ENCODE results near the gene VPS26A.
A peak's percentile ranks its signal among the peaks of the same experiment; 100 is the strongest.

VPS26A gene

DNA sequence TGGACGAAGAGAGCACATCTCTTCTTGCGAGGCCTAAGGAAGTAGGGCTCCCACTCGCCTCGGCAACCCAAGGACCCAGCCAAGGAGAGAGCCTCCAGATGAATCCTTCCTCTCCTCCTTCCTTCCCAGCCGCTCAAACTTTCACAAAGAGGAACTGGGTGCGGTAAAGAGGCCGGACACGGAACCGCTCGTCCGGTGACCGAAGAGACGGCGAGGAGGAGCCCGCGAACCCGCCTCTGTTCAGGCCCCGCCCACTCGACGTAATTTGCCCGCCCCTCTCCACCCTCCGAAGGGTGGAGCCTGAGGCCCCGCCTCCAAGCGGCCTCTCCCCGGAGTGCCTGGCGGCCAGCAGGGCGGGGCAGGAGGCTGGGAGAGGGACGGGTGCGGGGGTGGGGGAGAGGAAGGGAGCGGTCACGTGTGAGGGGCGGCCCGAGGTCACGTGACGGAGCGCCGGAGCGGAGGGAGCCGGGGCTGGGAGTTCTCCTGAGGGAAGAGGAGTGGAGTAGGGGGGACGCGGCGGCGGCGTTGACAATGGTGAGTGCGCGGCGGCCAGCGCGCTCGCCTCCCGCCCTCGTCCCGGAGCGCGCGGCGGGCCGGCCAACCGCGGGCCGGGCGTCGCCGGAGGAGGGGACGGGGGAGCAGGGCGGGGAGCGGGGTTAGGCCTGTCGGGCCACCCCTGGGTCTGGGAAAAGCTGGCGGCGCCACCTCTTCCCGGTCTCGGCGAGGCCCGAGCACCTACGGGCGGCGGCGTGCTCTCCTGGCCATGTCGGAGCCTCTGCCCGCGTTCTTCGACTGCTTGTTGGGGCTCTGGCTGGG is at the start of gene VPS26A:
Gene VPS26A, plus strand, starts transcription at position 432 of the 816 bp plus-strand sequence. Its CDS starts 100 bp downstream, at position 532.
- Histone ChIP-seq H3K9ac (ENCODE audit: low read length) (peak within 1 kb of the TSS; percentile 74), H3K9me2 (ENCODE audit: low read depth, low read length) (no peaks in the 10 kb centered on the region), H3K4me2 (ENCODE audit: low read length) (peak within 1 kb of the TSS; percentile 85), H4K20me1 (ENCODE audit: insufficient read depth, low read length) (no peaks in the 10 kb centered on the region), H2AFZ (ENCODE audit: low read length) (peak within 1 kb of the TSS; percentile 29), H3K4me3 (ENCODE audit: low read depth, low read length, poor library complexity, severe bottlenecking) (peak within 1 kb of the TSS; percentile 67), H3K36me3 (ENCODE audit: insufficient read depth, low read length) (no peaks in the 10 kb centered on the region), H3K4me1 (ENCODE audit: insufficient read depth, low read length, severe bottlenecking) (peaks cover 26% of the 10 kb centered on the region), H3K27ac (ENCODE audit: low read depth, low read length, poor library complexity, severe bottlenecking) (peak within 1 kb of the TSS; percentile 51), H3K27me3 (ENCODE audit: insufficient read depth, low read length) (no peaks in the 10 kb centered on the region), H3K9me3 (ENCODE audit: low read length) (no peaks in the 10 kb centered on the region), H3K79me2 (ENCODE audit: insufficient read depth, low read length) (peaks cover 42% of the 10 kb centered on the region), H3F3A (ENCODE audit: insufficient read depth, low read length) (no peaks in the 10 kb centered on the region)
- TF ChIP-seq EZH2 (IDR thresholded peaks at IDR 0.05; ENCODE audit: borderline replicate concordance, low read length): no peak
- TF ChIP-seq, protein P1, sequence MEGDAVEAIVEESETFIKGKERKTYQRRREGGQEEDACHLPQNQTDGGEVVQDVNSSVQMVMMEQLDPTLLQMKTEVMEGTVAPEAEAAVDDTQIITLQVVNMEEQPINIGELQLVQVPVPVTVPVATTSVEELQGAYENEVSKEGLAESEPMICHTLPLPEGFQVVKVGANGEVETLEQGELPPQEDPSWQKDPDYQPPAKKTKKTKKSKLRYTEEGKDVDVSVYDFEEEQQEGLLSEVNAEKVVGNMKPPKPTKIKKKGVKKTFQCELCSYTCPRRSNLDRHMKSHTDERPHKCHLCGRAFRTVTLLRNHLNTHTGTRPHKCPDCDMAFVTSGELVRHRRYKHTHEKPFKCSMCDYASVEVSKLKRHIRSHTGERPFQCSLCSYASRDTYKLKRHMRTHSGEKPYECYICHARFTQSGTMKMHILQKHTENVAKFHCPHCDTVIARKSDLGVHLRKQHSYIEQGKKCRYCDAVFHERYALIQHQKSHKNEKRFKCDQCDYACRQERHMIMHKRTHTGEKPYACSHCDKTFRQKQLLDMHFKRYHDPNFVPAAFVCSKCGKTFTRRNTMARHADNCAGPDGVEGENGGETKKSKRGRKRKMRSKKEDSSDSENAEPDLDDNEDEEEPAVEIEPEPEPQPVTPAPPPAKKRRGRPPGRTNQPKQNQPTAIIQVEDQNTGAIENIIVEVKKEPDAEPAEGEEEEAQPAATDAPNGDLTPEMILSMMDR (IDR thresholded peaks at IDR 0.05; ENCODE audit: low read length): no peak

DNA sequence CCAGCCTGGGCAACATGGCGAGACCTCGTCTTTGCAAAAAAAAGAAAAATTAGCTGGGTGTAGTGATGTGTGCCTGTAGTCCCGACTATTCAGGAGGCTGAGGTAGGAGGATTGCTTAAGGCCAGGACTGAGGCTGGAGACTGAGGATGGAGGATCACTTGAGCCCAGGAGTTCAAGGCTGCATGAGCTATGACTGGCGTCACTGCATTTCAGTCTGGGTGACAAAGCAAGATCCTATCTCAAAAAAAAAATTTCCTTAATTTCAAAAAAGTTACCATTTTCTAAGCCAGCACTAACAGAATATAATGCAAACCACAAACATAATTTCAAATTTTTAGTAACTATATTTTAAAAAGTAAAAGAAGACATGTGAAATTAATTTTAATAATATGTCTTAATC is 49.4 kb upstream of the VPS26A start:
- no peak overlapping the region for H3K9ac ChIP-seq (ENCODE audit: low read length)
- TF ChIP-seq, protein P1 (IDR thresholded peaks at IDR 0.05; ENCODE audit: low read length): no peak
- no peak for TF ChIP-seq EZH2 (IDR thresholded peaks at IDR 0.05; ENCODE audit: borderline replicate concordance, low read length)

GRCh38 chr10:69075431-69075830 is 48.5 kb upstream of the VPS26A start:
- Histone ChIP-seq H3K9me3 (ENCODE audit: low read length) (no peaks in the 10 kb centered on the region), H3K9ac (ENCODE audit: low read length) (no peak overlapping the region), H3K27ac (ENCODE audit: low read depth, low read length, poor library complexity, severe bottlenecking) (no peak overlapping the region), H3K4me3 (ENCODE audit: low read depth, low read length, poor library complexity, severe bottlenecking) (no peak overlapping the region), H3F3A (ENCODE audit: insufficient read depth, low read length) (no peaks in the 10 kb centered on the region), H4K20me1 (ENCODE audit: insufficient read depth, low read length) (no peaks in the 10 kb centered on the region), H3K9me2 (ENCODE audit: low read depth, low read length) (no peaks in the 10 kb centered on the region), H2AFZ (ENCODE audit: low read length) (no peak overlapping the region), H3K79me2 (ENCODE audit: insufficient read depth, low read length) (no peaks in the 10 kb centered on the region), H3K4me1 (ENCODE audit: insufficient read depth, low read length, severe bottlenecking) (peaks cover 10% of the 10 kb centered on the region), H3K27me3 (ENCODE audit: insufficient read depth, low read length) (no peaks in the 10 kb centered on the region), H3K4me2 (ENCODE audit: low read length) (no peak overlapping the region), H3K36me3 (ENCODE audit: insufficient read depth, low read length) (no peaks in the 10 kb centered on the region)
- TF ChIP-seq, protein P1 (IDR thresholded peaks at IDR 0.05; ENCODE audit: low read length): no peak
- TF ChIP-seq EZH2 (IDR thresholded peaks at IDR 0.05; ENCODE audit: borderline replicate concordance, low read length): no peak

More for the DNA sequence above, 49.4 kb upstream of the VPS26A start:
- Histone ChIP-seq H3K27me3 (ENCODE audit: insufficient read depth, low read length) (no peaks in the 10 kb centered on the region), H4K20me1 (ENCODE audit: insufficient read depth, low read length) (no peaks in the 10 kb centered on the region), H3K9me3 (ENCODE audit: low read length) (no peaks in the 10 kb centered on the region), H3K27ac (ENCODE audit: low read depth, low read length, poor library complexity, severe bottlenecking) (no peak overlapping the region), H3K79me2 (ENCODE audit: insufficient read depth, low read length) (no peaks in the 10 kb centered on the region), H2AFZ (ENCODE audit: low read length) (no peak overlapping the region), H3K36me3 (ENCODE audit: insufficient read depth, low read length) (no peaks in the 10 kb centered on the region), H3K9me2 (ENCODE audit: low read depth, low read length) (no peaks in the 10 kb centered on the region), H3K4me1 (ENCODE audit: insufficient read depth, low read length, severe bottlenecking) (peaks cover 10% of the 10 kb centered on the region), H3F3A (ENCODE audit: insufficient read depth, low read length) (no peaks in the 10 kb centered on the region), H3K4me2 (ENCODE audit: low read length) (no peak overlapping the region), H3K4me3 (ENCODE audit: low read depth, low read length, poor library complexity, severe bottlenecking) (no peak overlapping the region)

Data from OCI-LY1 (cell line).